HCT116 (cell line): ENCODE data around the gene SERPIND1. TPM values are rescaled to one million over a fixed set of nuclear protein-coding genes. Genes with fewer than 3 reads are reported as not detected.

ENCODE experiments used
- ATAC-seq: fragments of 200-7000 bp; cut with Tn5 transposase; 2 replicates; pipeline ENCODE4 v1.9.1; 2020; ENCODE audit warnings: mild to moderate bottlenecking, moderate library complexity
- BruUV-seq: library from RNA; stranded (reverse); fragments of 400-500 nt; replicated peaks from 2 replicates; lab custom pipeline; 2021; lab: Mats Ljungman, UMichigan
- CTCF ChIA-PET: fragments of 300-600 bp; sonication (Branson Sonifier 250); formaldehyde crosslinking; loops from one replicate; lab custom pipeline; 2021; ENCODE audit warnings: antibody characterized with exemption; lab: Charles Lee
- POLR2A ChIA-PET: fragments of 300-600, 350-600 bp; sonication (Branson Sonifier 250); formaldehyde crosslinking; loops from one replicate; lab custom pipeline; 2021; ENCODE audit warnings: antibody characterized with exemption; lab: Charles Lee
- RAD21 ChIA-PET, 2 experiments: fragments of 300-600 bp; sonication (Branson Sonifier 250); formaldehyde crosslinking; loops; one replicate each; lab custom pipeline; 2023; ENCODE audit warnings: low total read pairs in 2 of 2; ENCODE audit not compliant: uncharacterized antibody in 2 of 2, unreplicated experiment in 2 of 2, low non-redundant PET in 1 of 2; lab: Charles Lee
- DNase-seq: peaks from one replicate; pipeline ENCODE4 v3.0.0-alpha.2; 2010; ENCODE audit warnings: low read depth, low spot score
- H2AFZ ChIP-seq: fragments of 200-600 bp; shearing (Covaris generic), sonication (generic); 2 replicates; pipeline ENCODE4 v1.6.1; 2017; ENCODE audit warnings: low read depth, mixed run types, mixed read lengths, antibody characterized with exemption, low read length; ENCODE audit not compliant: poor library complexity, severe bottlenecking
- H3K27ac ChIP-seq: 2 replicates; pipeline ENCODE4 v1.5.1; 2012; ENCODE audit warnings: low read depth, low read length
- H3K27me3 ChIP-seq: fragments of 200-600 bp; sonication (generic); 2 replicates; pipeline ENCODE4 v1.6.1; 2016; ENCODE audit warnings: mixed run types, low read length, mixed read lengths; ENCODE audit not compliant: insufficient read depth
- H3K36me3 ChIP-seq, 2 experiments: fragments of 200-500 bp in 1 of 2; fragments of 200-600 bp in 1 of 2; sonication (Bioruptor generic) in 1 of 2; sonication (generic) in 1 of 2; 2 replicates each; pipeline versions ENCODE4 v1.5.1 to v1.6.1; 2014 to 2016; ENCODE audit warnings: low read length in 2 of 2, inconsistent platforms in 1 of 2, mixed read lengths in 1 of 2, mixed run types in 1 of 2; ENCODE audit not compliant: insufficient read depth in 2 of 2, control insufficient read depth in 1 of 2
- H3K4me1 ChIP-seq, 2 experiments: fragments of 200-600 bp in 1 of 2; sonication (generic) in 1 of 2; 2 replicates each; pipeline versions ENCODE4 v1.5.1 to v1.6.1; 2012 to 2017; ENCODE audit warnings: low read length in 2 of 2, inconsistent platforms in 1 of 2, mild to moderate bottlenecking in 1 of 2, mixed read lengths in 1 of 2, mixed run types in 1 of 2, moderate library complexity in 1 of 2; ENCODE audit not compliant: insufficient read depth in 2 of 2, control insufficient read depth in 1 of 2
- H3K4me2 ChIP-seq: fragments of 200-600 bp; sonication (generic); 2 replicates; pipeline ENCODE4 v1.6.1; 2017; ENCODE audit warnings: mixed run types, low read length, mixed read lengths
- H3K4me3 ChIP-seq, 2 experiments: fragments of 200-600 bp in 1 of 2; sonication (generic) in 1 of 2; replicated peaks in 1 of 2; 2 replicates each; pipeline ENCODE4 v1.5.1; 2011 to 2016; ENCODE audit warnings: low read length in 2 of 2, control low read depth in 1 of 2, low read depth in 1 of 2, mild to moderate bottlenecking in 1 of 2, mixed read lengths in 1 of 2, mixed run types in 1 of 2
- H3K79me2 ChIP-seq: fragments of 200-600 bp; sonication (generic); 2 replicates; pipeline ENCODE4 v1.6.1; 2017; ENCODE audit warnings: mild to moderate bottlenecking, mixed run types, low read length, moderate library complexity, mixed read lengths; ENCODE audit not compliant: insufficient read depth
- H3K9ac ChIP-seq: fragments of 200-600 bp; sonication (generic); 2 replicates; pipeline ENCODE4 v1.6.1; 2016; ENCODE audit warnings: low read length, mixed read lengths
- H3K9me2 ChIP-seq: fragments of 200-600 bp; sonication (generic), shearing (Covaris generic); 2 replicates; pipeline ENCODE4 v1.6.1; 2017; ENCODE audit warnings: mixed run types, mild to moderate bottlenecking, moderate library complexity; ENCODE audit not compliant: insufficient read depth
- H3K9me3 ChIP-seq, 2 experiments: fragments of 200-500 bp in 1 of 2; fragments of 200-600 bp in 1 of 2; sonication (Bioruptor generic) in 1 of 2; sonication (generic) in 1 of 2; 2 replicates each; pipeline ENCODE4 v1.6.1; 2014 to 2017; ENCODE audit warnings: low read length in 2 of 2, mixed read lengths in 2 of 2, inconsistent platforms in 1 of 2, low read depth in 1 of 2, mild to moderate bottlenecking in 1 of 2, mixed run types in 1 of 2, moderate library complexity in 1 of 2; ENCODE audit not compliant: control insufficient read depth in 1 of 2, insufficient read depth in 1 of 2
- H4K20me1 ChIP-seq: fragments of 200-600 bp; sonication (generic), shearing (Covaris generic); 2 replicates; pipeline ENCODE4 v1.6.1; 2017; ENCODE audit warnings: mixed run types, mild to moderate bottlenecking, moderate library complexity; ENCODE audit not compliant: insufficient read depth
- ATF3 ChIP-seq: IDR thresholded peaks from 2 replicates; pipeline ENCODE4 v1.6.1; 2012
- CBX3 ChIP-seq: IDR thresholded peaks from 2 replicates; pipeline ENCODE4 v1.6.1; 2012; ENCODE audit warnings: low read depth
- CEBPB ChIP-seq: IDR thresholded peaks from 2 replicates; pipeline ENCODE4 v1.6.1; 2012; ENCODE audit warnings: low read depth
- EGR1 ChIP-seq: IDR thresholded peaks from 2 replicates; pipeline ENCODE4 v1.6.1; 2012; ENCODE audit warnings: low read depth
- ELF1 ChIP-seq: IDR thresholded peaks from 2 replicates; pipeline ENCODE4 v1.6.1; 2012; ENCODE audit warnings: low read depth, borderline replicate concordance
- EZH2 ChIP-seq: fragments of 200-600 bp; sonication (generic); IDR thresholded peaks from 2 replicates; pipeline ENCODE4 v1.6.1; 2017; ENCODE audit warnings: antibody characterized with exemption, mixed run types
- EZH2phosphoT487 ChIP-seq: fragments of 200-600 bp; IDR thresholded peaks from 2 replicates; pipeline ENCODE4 v1.6.1; 2018; ENCODE audit warnings: antibody characterized with exemption, borderline replicate concordance
- FOSL1 ChIP-seq: IDR thresholded peaks from 2 replicates; pipeline ENCODE4 v1.6.1; 2012; ENCODE audit warnings: low read depth
- JUND ChIP-seq: IDR thresholded peaks from 2 replicates; pipeline ENCODE4 v1.6.1; 2012
- MAX ChIP-seq: IDR thresholded peaks from 2 replicates; pipeline ENCODE4 v1.6.1; 2012
- POLR2AphosphoS5 ChIP-seq: IDR thresholded peaks from 2 replicates; pipeline ENCODE4 v1.6.1; 2011; ENCODE audit warnings: mild to moderate bottlenecking, low read depth, low read length, moderate library complexity
- RAD21 ChIP-seq: IDR thresholded peaks from 2 replicates; pipeline ENCODE4 v1.6.1; 2012; ENCODE audit warnings: low read depth, mild to moderate bottlenecking
- SIN3A ChIP-seq: IDR thresholded peaks from 2 replicates; pipeline ENCODE4 v1.6.1; 2012; ENCODE audit warnings: low read depth
- SP1 ChIP-seq: IDR thresholded peaks from 2 replicates; pipeline ENCODE4 v1.6.1; 2012; ENCODE audit warnings: low read depth
- SRF ChIP-seq: IDR thresholded peaks from 2 replicates; pipeline ENCODE4 v1.6.1; 2012; ENCODE audit warnings: low read depth
- YY1 ChIP-seq: IDR thresholded peaks from 2 replicates; pipeline ENCODE4 v1.6.1; 2011; ENCODE audit warnings: low read length, low read depth, moderate library complexity, mild to moderate bottlenecking; ENCODE audit not compliant: insufficient replicate concordance; ENCODE audit errors: extremely low read depth
- ZBTB33 ChIP-seq: IDR thresholded peaks from 2 replicates; pipeline ENCODE4 v1.6.1; 2011; ENCODE audit warnings: mild to moderate bottlenecking, low read length, moderate library complexity; ENCODE audit not compliant: insufficient replicate concordance; ENCODE audit errors: extremely low read depth
- ZFX ChIP-seq: fragments of 450-650 bp; IDR thresholded peaks from 2 replicates; pipeline ENCODE4 v1.6.1; 2017
- intact Hi-C: fragments of 100-400 bp; cut with micrococcal nuclease; formaldehyde crosslinking; loops from 2 replicates; pipeline ENCODE4 v1.10.0; 2022
- total RNA-seq: library from RNA; stranded (reverse); gene quantifications from one replicate; pipeline ENCODE4 v1.2.1, GENCODE V29; 2021; ENCODE audit not compliant: unreplicated experiment

Gene SERPIND1
- total RNA-seq, 1 experiment from 2014 or later: 0.25 TPM

GRCh38 chr22:20788627-20789344 lies 14.9 kb downstream of the SERPIND1 start:
- H3K79me2 ChIP-seq: no peaks in the 10 kb centered on the region
- ChIA-PET CTCF (no interaction called here), RAD21 (no interaction called here), POLR2A (no interaction called here)
- H3K27ac ChIP-seq: no peak overlapping the region
- H3K4me2 ChIP-seq: no peak overlapping the region
- no peak overlapping the region for H3K9ac ChIP-seq
- no peak for DNase-seq
- TF ChIP-seq SP1 (no peak), EZH2 (no peak), FOSL1 (no peak), ZBTB33 (no peak), JUND (no peak), YY1 (no peak), CEBPB (no peak), ZFX (no peak), RAD21 (no peak), MAX (no peak), ELF1 (no peak), EZH2phosphoT487 (no peak), POLR2AphosphoS5 (no peak), SIN3A (no peak), CBX3 (no peak), EGR1 (no peak), ATF3 (no peak), SRF (no peak)
- H3K4me3 ChIP-seq: no peak overlapping the region
- BruUV-seq: no TSS peak
- no peaks in the 10 kb centered on the region for H3K9me3 ChIP-seq
- H3K27me3 ChIP-seq: no peaks in the 10 kb centered on the region
- ATAC-seq: no peak
- intact Hi-C loops: no loop called here
- H3K9me2 ChIP-seq: no peaks in the 10 kb centered on the region
- H2AFZ ChIP-seq: no peak overlapping the region
- H4K20me1 ChIP-seq: no peaks in the 10 kb centered on the region
- peaks cover 0 to 3% of the 10 kb centered on the region in 2 experiments; a peak in 3 of 4 replicates for H3K36me3 ChIP-seq
- no peaks in the 10 kb centered on the region for H3K4me1 ChIP-seq
